DND-41 (cell line): ENCODE data around the gene EML5.

Experiments
- CTCF ChIP-seq: IDR thresholded peaks from 2 replicates; pipeline ENCODE4 v1.5.1; 2012; ENCODE audit warnings: borderline replicate concordance, low read length, moderate library complexity, mild to moderate bottlenecking; ENCODE audit not compliant: poor library complexity, severe bottlenecking; ENCODE audit errors: extremely low read depth
- EZH2 ChIP-seq: IDR thresholded peaks from 3 replicates; pipeline ENCODE4 v1.6.1; 2012; ENCODE audit warnings: borderline replicate concordance, low read depth, mild to moderate bottlenecking, moderate library complexity, low read length, inconsistent platforms; ENCODE audit not compliant: severe bottlenecking

- TF ChIP-seq CTCF (no peak), EZH2 (no peak)
These were observed 44.5 kb downstream of the EML5 start for GRCh38 chr14:88748288-88748687.
